ENCODE data around the gene AMPD3.
A peak's percentile ranks its signal among the peaks of the same experiment; 100 is the strongest.

Gene AMPD3

GRCh38 chr11:10538924-10539323 is 83.9 kb downstream of the AMPD3 start:
- H3K4me3 ChIP-seq (ENCODE audit: low read depth, low read length), result no peak overlapping the region
- no peak for DNase-seq (ENCODE audit: low read depth)
- TF ChIP-seq CTCF (conservative IDR thresholded peaks at IDR 0.05; ENCODE audit: low read depth, low read length), result no peak

- TF ChIP-seq CTCF (conservative IDR thresholded peaks at IDR 0.05; ENCODE audit: low read depth, low read length), result no peak
- DNase-seq (ENCODE audit: low read depth), result no peak
- no peak overlapping the region for H3K4me3 ChIP-seq (ENCODE audit: low read depth, low read length)
These were observed 84.3 kb downstream of the AMPD3 start for GRCh38 chr11:10539339-10539738.

- H3K4me3 ChIP-seq (ENCODE audit: low read depth, low read length), result peak overlapping the region; percentile 89
- peak; percentile 50 for DNase-seq (ENCODE audit: low read depth)
These were observed 85.5 kb downstream of the AMPD3 start for GRCh38 chr11:10540546-10540914.

GRCh38 chr11:10540915-10541560 is 86.0 kb downstream of the AMPD3 start, which contains the start of gene RNF141:
Gene RNF141 (minus strand): TSS chr11:10541187. CDS start chr11:10534158, 7,029 bp downstream.
- peak; percentile 77 for TF ChIP-seq CTCF (conservative IDR thresholded peaks at IDR 0.05; ENCODE audit: low read depth, low read length)
- peak within 1 kb of the TSS; percentile 89 for H3K4me3 ChIP-seq (ENCODE audit: low read depth, low read length)
- peak; percentile 92 for DNase-seq (ENCODE audit: low read depth)

More at GRCh38 chr11:10540546-10540914, 85.5 kb downstream of the AMPD3 start:
- TF ChIP-seq CTCF (conservative IDR thresholded peaks at IDR 0.05; ENCODE audit: low read depth, low read length), result no peak

GRCh38 chr11:10541561-10541930 is 86.5 kb downstream of the AMPD3 start:
- no peak for TF ChIP-seq CTCF (conservative IDR thresholded peaks at IDR 0.05; ENCODE audit: low read depth, low read length)
- H3K4me3 ChIP-seq (ENCODE audit: low read depth, low read length), result peak overlapping the region; percentile 89
- DNase-seq (ENCODE audit: low read depth), result no peak

GRCh38 chr11:10542776-10543175 is 87.7 kb downstream of the AMPD3 start:
- no peak for TF ChIP-seq CTCF (conservative IDR thresholded peaks at IDR 0.05; ENCODE audit: low read depth, low read length)

GRCh38 chr11:10543782-10544181 is 88.7 kb downstream of the AMPD3 start:
- DNase-seq (ENCODE audit: low read depth), result no peak
- TF ChIP-seq CTCF (conservative IDR thresholded peaks at IDR 0.05; ENCODE audit: low read depth, low read length), result no peak
- H3K4me3 ChIP-seq (ENCODE audit: low read depth, low read length), result no peak overlapping the region

More at GRCh38 chr11:10542776-10543175, 87.7 kb downstream of the AMPD3 start:
- no peak for DNase-seq (ENCODE audit: low read depth)
- H3K4me3 ChIP-seq (ENCODE audit: low read depth, low read length), result no peak overlapping the region
